Mucosa of descending colon (tissue), 3 donors: ENCODE measurements around the gene SHF. TPM values are rescaled to one million over a fixed set of nuclear protein-coding genes. Genes with fewer than 3 reads are reported as not detected.

Source experiments
- ATAC-seq: fragments of 200-7000 bp; cut with Tn5 transposase; one replicate; pipeline ENCODE4 v1.9.1; 2020; ENCODE audit warnings: mild to moderate bottlenecking, moderate library complexity
- DNase-seq, 3 donors: peaks; one replicate each; pipeline ENCODE4 v3.0.0-alpha.2; 2020
- H3K36me3 ChIP-seq: fragments of 200-600 bp; one replicate; pipeline ENCODE4 v1.8.0; 2021; ENCODE audit warnings: low read depth, mild to moderate bottlenecking
- H3K4me1 ChIP-seq: fragments of 200-600 bp; one replicate; pipeline ENCODE4 v1.8.0; 2021; ENCODE audit warnings: low read depth, mild to moderate bottlenecking
- H3K4me3 ChIP-seq: fragments of 200-600 bp; one replicate; pipeline ENCODE4 v1.8.0; 2021; ENCODE audit warnings: mild to moderate bottlenecking
- H3K9me3 ChIP-seq: fragments of 200-600 bp; one replicate; pipeline ENCODE4 v1.8.0; 2021; ENCODE audit warnings: mild to moderate bottlenecking
- CTCF ChIP-seq: fragments of 200-600 bp; IDR thresholded peaks from one replicate; pipeline ENCODE4 v1.8.0; 2022; ENCODE audit warnings: antibody characterized with exemption, mild to moderate bottlenecking
- intact Hi-C, 2 donors: fragments of 100-400 bp; cut with DNase I in 1 of 2; cut with micrococcal nuclease in 1 of 2; formaldehyde crosslinking; loops; one replicate each; pipeline versions ENCODE4 v1.11.0 to v1.11.1; 2022; cut with DNase I, micrococcal nuclease
- total RNA-seq, 3 donors: library from RNA; stranded (reverse); fragmentation: NEBNext Ultra II Directional in 2 of 3; extraction: Animal tissue kit (Norgen Biotek cat#: 25700) in 2 of 3; gene quantifications; one replicate each; pipeline versions ENCODE4 v1.2.1 to v1.2.4, GENCODE V29; 2021 to 2023
- donor health status: DM: no; HTN: no; CAD: no; lungs with moderate emphysema.
- donor health status: DM: no; HTN: no; CAD: no.
- donor health status: DM: no; HTN: yes; CAD: no.

The SHF gene
- total RNA-seq, 3 donors from 2014 or later = 5.4 to 19.2 (median 14.9) TPM

GRCh38 chr15:45169608-45170480 lies 17.9 kb downstream of the SHF start:
- DNase-seq (no peak), ATAC-seq (no peak)
- Histone ChIP-seq H3K9me3 (no peaks in the 10 kb centered on the region), H3K4me3 (no peak overlapping the region), H3K36me3 (no peaks in the 10 kb centered on the region), H3K4me1 (peaks cover 6% of the 10 kb centered on the region)
- intact Hi-C loops = loop anchor here in 1 of 2 donors (10.0 kb wide), 1 partner anchor 215 kb away; no protein-coding TSS in a partner anchor
- no peak for TF ChIP-seq CTCF

- H3K4me1 ChIP-seq = peaks cover 6% of the 10 kb centered on the region
- ATAC-seq (no peak), DNase-seq (no peak)
- no peaks in the 10 kb centered on the region for H3K9me3 ChIP-seq
- no peaks in the 10 kb centered on the region for H3K36me3 ChIP-seq
- H3K4me3 ChIP-seq = no peak overlapping the region
- no peak for TF ChIP-seq CTCF
- intact Hi-C loops = loop anchor here in 1 of 2 donors (10.0 kb wide), 1 partner anchor 216 kb away; no protein-coding TSS in a partner anchor
These were observed 18.8 kb downstream of the SHF start for GRCh38 chr15:45168751-45169551.

GRCh38 chr15:45168286-45168685 lies 19.5 kb downstream of the SHF start:
- Histone ChIP-seq H3K36me3 (no peaks in the 10 kb centered on the region), H3K4me1 (peaks cover 6% of the 10 kb centered on the region), H3K4me3 (no peak overlapping the region), H3K9me3 (no peaks in the 10 kb centered on the region)
- intact Hi-C loops = loop anchor here in 1 of 2 donors (10.0 kb wide), 1 partner anchor 217 kb away; no protein-coding TSS in a partner anchor
- no peak for TF ChIP-seq CTCF
- DNase-seq = no peak
- ATAC-seq = no peak

- DNase-seq (no peak), ATAC-seq (no peak)
- no peaks in the 10 kb centered on the region for H3K9me3 ChIP-seq
- TF ChIP-seq CTCF = no peak
- no peaks in the 10 kb centered on the region for H3K36me3 ChIP-seq
- intact Hi-C loops = loop anchor here in 1 of 2 donors (10.0 kb wide), 1 partner anchor 217 kb away; no protein-coding TSS in a partner anchor
- peaks cover 6% of the 10 kb centered on the region for H3K4me1 ChIP-seq
- peak overlapping the region; percentile 59 for H3K4me3 ChIP-seq
These were observed 20.0 kb downstream of the SHF start for GRCh38 chr15:45167631-45168205.
